T47D (cell line): ENCODE measurements around the gene TMEM139.

Experiments used
- DNase-seq, 2 experiments: peaks; one replicate each; pipeline versions ENCODE4 v3.0.0 to v3.0.0-alpha.2; 2011 to 2012; ENCODE audit warnings: low read depth in 1 of 2, low spot score in 1 of 2
- JUND ChIP-seq: IDR thresholded peaks from 2 replicates; pipeline ENCODE4 v1.6.1; 2012; ENCODE audit warnings: low read depth
- in situ Hi-C: cut with HindIII; loops from 2 replicates; pipeline ENCODE4 v1.10.0; 2016; ENCODE audit warnings: low sequenced_read_pairs, low pct_unique_long_range_greater_than_20kb

TMEM139 gene

GRCh38 chr7:143284591-143285469 is at the start of gene TMEM139:
TMEM139 (plus strand) TSS chr7:143284958; CDS start chr7:143285958, 1,000 bp downstream.
- no peak for TF ChIP-seq JUND
- peak; percentile 39 to 88 for DNase-seq
- in situ Hi-C loops, result no loop called here

- TF ChIP-seq JUND, result no peak
- in situ Hi-C loops, result no loop called here
- no peak for DNase-seq
Measured at GRCh38 chr7:143235561-143235960, 49.2 kb upstream of the TMEM139 start.

- TF ChIP-seq JUND, result no peak
- DNase-seq, result no peak
- in situ Hi-C loops, result no loop called here
Measured at GRCh38 chr7:143236408-143236990, 48.3 kb upstream of the TMEM139 start.

GRCh38 chr7:143237366-143237765 is 47.4 kb upstream of the TMEM139 start:
- no peak for DNase-seq
- in situ Hi-C loops, result no loop called here
- TF ChIP-seq JUND, result no peak

- no peak for TF ChIP-seq JUND
- in situ Hi-C loops, result no loop called here
Measured at GRCh38 chr7:143238289-143238980, 46.3 kb upstream of the TMEM139 start.

GRCh38 chr7:143239813-143240212 is 44.9 kb upstream of the TMEM139 start:
- in situ Hi-C loops, result no loop called here
- no peak for TF ChIP-seq JUND
- no peak for DNase-seq

More at GRCh38 chr7:143238289-143238980, 46.3 kb upstream of the TMEM139 start:
- no peak for DNase-seq

- TF ChIP-seq JUND, result no peak
- DNase-seq, result peak in 1 of 2 experiments; percentile 81
- in situ Hi-C loops, result no loop called here
Measured at GRCh38 chr7:143240291-143241168, 44.2 kb upstream of the TMEM139 start.

- no peak for DNase-seq
- no peak for TF ChIP-seq JUND
- in situ Hi-C loops, result no loop called here
Measured at GRCh38 chr7:143242306-143242705, 42.5 kb upstream of the TMEM139 start.

GRCh38 chr7:143243111-143243510 is 41.6 kb upstream of the TMEM139 start:
- TF ChIP-seq JUND, result no peak
- in situ Hi-C loops, result no loop called here
- no peak for DNase-seq

- in situ Hi-C loops, result no loop called here
- no peak for TF ChIP-seq JUND
- no peak for DNase-seq
Measured at GRCh38 chr7:143243614-143244013, 41.1 kb upstream of the TMEM139 start.

GRCh38 chr7:143244321-143244720 is 40.4 kb upstream of the TMEM139 start:
- TF ChIP-seq JUND, result no peak
- in situ Hi-C loops, result no loop called here
- no peak for DNase-seq

- TF ChIP-seq JUND, result no peak
- in situ Hi-C loops, result no loop called here
- DNase-seq, result no peak
Measured at GRCh38 chr7:143245123-143245522, 39.6 kb upstream of the TMEM139 start.
